ENCODE results near the gene DNAH3.

DNAH3 gene

DNA sequence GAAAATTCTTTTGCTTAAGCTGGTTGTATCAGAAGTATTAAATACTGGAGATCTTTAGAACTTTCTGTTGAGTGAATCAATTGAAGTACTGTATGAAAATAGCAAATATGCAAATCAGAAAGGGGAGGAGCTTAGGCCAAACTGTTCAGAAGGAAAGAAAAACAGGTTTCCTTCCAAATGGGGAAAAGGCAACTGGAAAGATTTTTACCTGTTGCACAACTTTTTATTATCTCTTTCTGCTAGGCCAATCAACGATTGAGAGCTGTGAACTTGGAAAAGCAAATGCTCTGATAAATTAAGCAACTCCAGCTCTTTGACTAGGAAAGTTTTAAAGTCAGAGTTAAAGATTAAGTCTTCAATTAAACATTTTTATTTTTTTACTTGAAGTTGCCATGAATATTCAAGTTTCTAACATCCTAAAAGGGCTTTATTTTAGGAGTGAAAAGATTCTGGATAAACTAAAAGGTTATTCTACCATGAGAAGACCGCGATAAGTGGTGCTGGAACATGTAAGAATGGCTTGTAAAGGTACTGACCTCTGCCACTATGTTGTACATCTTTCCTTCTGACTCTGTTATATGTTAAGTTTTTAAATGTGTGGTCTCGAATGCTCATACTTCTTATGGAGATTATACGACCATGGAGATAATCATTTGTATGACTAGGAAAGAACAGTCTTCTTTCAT is 266.9 kb downstream of the DNAH3 start:
- DNase-seq (ENCODE audit: low read depth in 2 of 2): no peak
